HCT116 (cell line): ENCODE data around the gene TMEM125. TPM values are rescaled to one million over a fixed set of nuclear protein-coding genes. Genes with fewer than 3 reads are reported as not detected.

Source experiments
- ATAC-seq: fragments of 200-7000 bp; cut with Tn5 transposase; 2 replicates; pipeline ENCODE4 v1.9.1; 2020; ENCODE audit warnings: mild to moderate bottlenecking, moderate library complexity
- BruUV-seq: library from RNA; stranded (reverse); fragments of 400-500 nt; replicated peaks from 2 replicates; lab custom pipeline; 2021; lab: Mats Ljungman, UMichigan
- CTCF ChIA-PET: fragments of 300-600 bp; sonication (Branson Sonifier 250); formaldehyde crosslinking; loops from one replicate; lab custom pipeline; 2021; ENCODE audit warnings: antibody characterized with exemption; lab: Charles Lee
- POLR2A ChIA-PET: fragments of 300-600, 350-600 bp; sonication (Branson Sonifier 250); formaldehyde crosslinking; loops from one replicate; lab custom pipeline; 2021; ENCODE audit warnings: antibody characterized with exemption; lab: Charles Lee
- RAD21 ChIA-PET, 2 experiments: fragments of 300-600 bp; sonication (Branson Sonifier 250); formaldehyde crosslinking; loops; one replicate each; lab custom pipeline; 2023; ENCODE audit warnings: low total read pairs in 2 of 2; ENCODE audit not compliant: uncharacterized antibody in 2 of 2, unreplicated experiment in 2 of 2, low non-redundant PET in 1 of 2; lab: Charles Lee
- DNase-seq: peaks from one replicate; pipeline ENCODE4 v3.0.0-alpha.2; 2010; ENCODE audit warnings: low read depth, low spot score
- H2AFZ ChIP-seq: fragments of 200-600 bp; shearing (Covaris generic), sonication (generic); 2 replicates; pipeline ENCODE4 v1.6.1; 2017; ENCODE audit warnings: low read depth, mixed run types, mixed read lengths, antibody characterized with exemption, low read length; ENCODE audit not compliant: poor library complexity, severe bottlenecking
- H3K27ac ChIP-seq: 2 replicates; pipeline ENCODE4 v1.5.1; 2012; ENCODE audit warnings: low read depth, low read length
- H3K27me3 ChIP-seq: fragments of 200-600 bp; sonication (generic); 2 replicates; pipeline ENCODE4 v1.6.1; 2016; ENCODE audit warnings: mixed run types, low read length, mixed read lengths; ENCODE audit not compliant: insufficient read depth
- H3K36me3 ChIP-seq, 2 experiments: fragments of 200-500 bp in 1 of 2; fragments of 200-600 bp in 1 of 2; sonication (Bioruptor generic) in 1 of 2; sonication (generic) in 1 of 2; 2 replicates each; pipeline versions ENCODE4 v1.5.1 to v1.6.1; 2014 to 2016; ENCODE audit warnings: low read length in 2 of 2, inconsistent platforms in 1 of 2, mixed read lengths in 1 of 2, mixed run types in 1 of 2; ENCODE audit not compliant: insufficient read depth in 2 of 2, control insufficient read depth in 1 of 2
- H3K4me1 ChIP-seq, 2 experiments: fragments of 200-600 bp in 1 of 2; sonication (generic) in 1 of 2; 2 replicates each; pipeline versions ENCODE4 v1.5.1 to v1.6.1; 2012 to 2017; ENCODE audit warnings: low read length in 2 of 2, inconsistent platforms in 1 of 2, mild to moderate bottlenecking in 1 of 2, mixed read lengths in 1 of 2, mixed run types in 1 of 2, moderate library complexity in 1 of 2; ENCODE audit not compliant: insufficient read depth in 2 of 2, control insufficient read depth in 1 of 2
- H3K4me2 ChIP-seq: fragments of 200-600 bp; sonication (generic); 2 replicates; pipeline ENCODE4 v1.6.1; 2017; ENCODE audit warnings: mixed run types, low read length, mixed read lengths
- H3K4me3 ChIP-seq, 2 experiments: fragments of 200-600 bp in 1 of 2; sonication (generic) in 1 of 2; replicated peaks in 1 of 2; 2 replicates each; pipeline ENCODE4 v1.5.1; 2011 to 2016; ENCODE audit warnings: low read length in 2 of 2, control low read depth in 1 of 2, low read depth in 1 of 2, mild to moderate bottlenecking in 1 of 2, mixed read lengths in 1 of 2, mixed run types in 1 of 2
- H3K79me2 ChIP-seq: fragments of 200-600 bp; sonication (generic); 2 replicates; pipeline ENCODE4 v1.6.1; 2017; ENCODE audit warnings: mild to moderate bottlenecking, mixed run types, low read length, moderate library complexity, mixed read lengths; ENCODE audit not compliant: insufficient read depth
- H3K9ac ChIP-seq: fragments of 200-600 bp; sonication (generic); 2 replicates; pipeline ENCODE4 v1.6.1; 2016; ENCODE audit warnings: low read length, mixed read lengths
- H3K9me2 ChIP-seq: fragments of 200-600 bp; sonication (generic), shearing (Covaris generic); 2 replicates; pipeline ENCODE4 v1.6.1; 2017; ENCODE audit warnings: mixed run types, mild to moderate bottlenecking, moderate library complexity; ENCODE audit not compliant: insufficient read depth
- H3K9me3 ChIP-seq, 2 experiments: fragments of 200-500 bp in 1 of 2; fragments of 200-600 bp in 1 of 2; sonication (Bioruptor generic) in 1 of 2; sonication (generic) in 1 of 2; 2 replicates each; pipeline ENCODE4 v1.6.1; 2014 to 2017; ENCODE audit warnings: low read length in 2 of 2, mixed read lengths in 2 of 2, inconsistent platforms in 1 of 2, low read depth in 1 of 2, mild to moderate bottlenecking in 1 of 2, mixed run types in 1 of 2, moderate library complexity in 1 of 2; ENCODE audit not compliant: control insufficient read depth in 1 of 2, insufficient read depth in 1 of 2
- H4K20me1 ChIP-seq: fragments of 200-600 bp; sonication (generic), shearing (Covaris generic); 2 replicates; pipeline ENCODE4 v1.6.1; 2017; ENCODE audit warnings: mixed run types, mild to moderate bottlenecking, moderate library complexity; ENCODE audit not compliant: insufficient read depth
- EGR1 ChIP-seq: IDR thresholded peaks from 2 replicates; pipeline ENCODE4 v1.6.1; 2012; ENCODE audit warnings: low read depth
- ELF1 ChIP-seq: IDR thresholded peaks from 2 replicates; pipeline ENCODE4 v1.6.1; 2012; ENCODE audit warnings: low read depth, borderline replicate concordance
- EZH2phosphoT487 ChIP-seq: fragments of 200-600 bp; IDR thresholded peaks from 2 replicates; pipeline ENCODE4 v1.6.1; 2018; ENCODE audit warnings: antibody characterized with exemption, borderline replicate concordance
- FOSL1 ChIP-seq: IDR thresholded peaks from 2 replicates; pipeline ENCODE4 v1.6.1; 2012; ENCODE audit warnings: low read depth
- MAX ChIP-seq: IDR thresholded peaks from 2 replicates; pipeline ENCODE4 v1.6.1; 2012
- POLR2A ChIP-seq: IDR thresholded peaks from 2 replicates; pipeline ENCODE4 v1.7.0; 2011; ENCODE audit warnings: borderline replicate concordance; ENCODE audit not compliant: insufficient read depth, insufficient read length; ENCODE audit errors: extremely low read depth
- REST ChIP-seq: IDR thresholded peaks from 2 replicates; pipeline ENCODE4 v1.6.1; 2012; ENCODE audit warnings: low read depth
- SP1 ChIP-seq: IDR thresholded peaks from 2 replicates; pipeline ENCODE4 v1.6.1; 2012; ENCODE audit warnings: low read depth
- intact Hi-C: fragments of 100-400 bp; cut with micrococcal nuclease; formaldehyde crosslinking; loops from 2 replicates; pipeline ENCODE4 v1.10.0; 2022
- total RNA-seq: library from RNA; stranded (reverse); gene quantifications from one replicate; pipeline ENCODE4 v1.2.1, GENCODE V29; 2021; ENCODE audit not compliant: unreplicated experiment

TMEM125 gene
- total RNA-seq, 1 experiment from 2014 or later, result 13.9 TPM

GRCh38 chr1:43277116-43277876, 7.5 kb downstream of the TMEM125 start:
- ATAC-seq (no peak), DNase-seq (no peak)
- Histone ChIP-seq H3K4me3 (no peak overlapping the region), H2AFZ (no peak overlapping the region), H3K9me2 (no peaks in the 10 kb centered on the region), H3K4me2 (no peak overlapping the region), H3K36me3 (no peaks in the 10 kb centered on the region), H3K79me2 (no peaks in the 10 kb centered on the region), H3K9me3 (no peaks in the 10 kb centered on the region), H3K9ac (no peak overlapping the region), H3K27ac (no peak overlapping the region), H3K27me3 (no peaks in the 10 kb centered on the region), H4K20me1 (no peaks in the 10 kb centered on the region), H3K4me1 (peaks cover 0 to 6% of the 10 kb centered on the region in 2 experiments; a peak in 1 of 4 replicates)
- intact Hi-C loops, result no loop called here
- ChIA-PET CTCF (interaction anchor here (0.9 kb wide), 1 partner anchor 8 kb away, joined by 4 read pairs; the partner anchor contains the start of gene C1orf210), POLR2A (interaction anchor here (1.5 kb wide), 1 partner anchor 8 kb away, joined by 5 read pairs; the partner anchor contains the start of gene C1orf210), RAD21 (no interaction called here)
- BruUV-seq, result no TSS peak
- TF ChIP-seq MAX (no peak), POLR2A (no peak), ELF1 (no peak), REST (no peak), EZH2phosphoT487 (no peak), SP1 (no peak), EGR1 (no peak), FOSL1 (no peak)
